Body of pancreas (tissue), 4 donors: ENCODE measurements around the gene S1PR1.

Source experiments
- POLR2A ChIP-seq, 3 donors: fragments of 450-650 bp; IDR thresholded peaks; one replicate each; pipeline ENCODE4 v1.6.1; 2016; ENCODE audit warnings: antibody characterized with exemption in 3 of 3, mild to moderate bottlenecking in 2 of 3
- TF ChIP-seq, protein P1 (sequence below), 7 experiments: fragments of 450-650 bp in 4 of 7; fragments of 200-600 bp in 3 of 7; sonication (generic) in 3 of 7; IDR thresholded peaks; one replicate each; pipeline ENCODE4 v1.5.1; 2016 to 2019; ENCODE audit warnings: antibody characterized with exemption in 7 of 7

- TF ChIP-seq, protein P1, sequence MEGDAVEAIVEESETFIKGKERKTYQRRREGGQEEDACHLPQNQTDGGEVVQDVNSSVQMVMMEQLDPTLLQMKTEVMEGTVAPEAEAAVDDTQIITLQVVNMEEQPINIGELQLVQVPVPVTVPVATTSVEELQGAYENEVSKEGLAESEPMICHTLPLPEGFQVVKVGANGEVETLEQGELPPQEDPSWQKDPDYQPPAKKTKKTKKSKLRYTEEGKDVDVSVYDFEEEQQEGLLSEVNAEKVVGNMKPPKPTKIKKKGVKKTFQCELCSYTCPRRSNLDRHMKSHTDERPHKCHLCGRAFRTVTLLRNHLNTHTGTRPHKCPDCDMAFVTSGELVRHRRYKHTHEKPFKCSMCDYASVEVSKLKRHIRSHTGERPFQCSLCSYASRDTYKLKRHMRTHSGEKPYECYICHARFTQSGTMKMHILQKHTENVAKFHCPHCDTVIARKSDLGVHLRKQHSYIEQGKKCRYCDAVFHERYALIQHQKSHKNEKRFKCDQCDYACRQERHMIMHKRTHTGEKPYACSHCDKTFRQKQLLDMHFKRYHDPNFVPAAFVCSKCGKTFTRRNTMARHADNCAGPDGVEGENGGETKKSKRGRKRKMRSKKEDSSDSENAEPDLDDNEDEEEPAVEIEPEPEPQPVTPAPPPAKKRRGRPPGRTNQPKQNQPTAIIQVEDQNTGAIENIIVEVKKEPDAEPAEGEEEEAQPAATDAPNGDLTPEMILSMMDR (IDR thresholded peaks at IDR 0.05), result no peak
- TF ChIP-seq POLR2A (IDR thresholded peaks at IDR 0.05), result no peak
Observed at GRCh38 chr1:101267082-101267481, 30.3 kb downstream of the S1PR1 start.
